Measurements from ENCODE around the gene NUP214.
"Not testable (repeated sequence)": the region's sequence is repeated elsewhere in the genome, so short reads cannot be mapped to it uniquely, and the experiment has no call there.

The NUP214 gene

DNA sequence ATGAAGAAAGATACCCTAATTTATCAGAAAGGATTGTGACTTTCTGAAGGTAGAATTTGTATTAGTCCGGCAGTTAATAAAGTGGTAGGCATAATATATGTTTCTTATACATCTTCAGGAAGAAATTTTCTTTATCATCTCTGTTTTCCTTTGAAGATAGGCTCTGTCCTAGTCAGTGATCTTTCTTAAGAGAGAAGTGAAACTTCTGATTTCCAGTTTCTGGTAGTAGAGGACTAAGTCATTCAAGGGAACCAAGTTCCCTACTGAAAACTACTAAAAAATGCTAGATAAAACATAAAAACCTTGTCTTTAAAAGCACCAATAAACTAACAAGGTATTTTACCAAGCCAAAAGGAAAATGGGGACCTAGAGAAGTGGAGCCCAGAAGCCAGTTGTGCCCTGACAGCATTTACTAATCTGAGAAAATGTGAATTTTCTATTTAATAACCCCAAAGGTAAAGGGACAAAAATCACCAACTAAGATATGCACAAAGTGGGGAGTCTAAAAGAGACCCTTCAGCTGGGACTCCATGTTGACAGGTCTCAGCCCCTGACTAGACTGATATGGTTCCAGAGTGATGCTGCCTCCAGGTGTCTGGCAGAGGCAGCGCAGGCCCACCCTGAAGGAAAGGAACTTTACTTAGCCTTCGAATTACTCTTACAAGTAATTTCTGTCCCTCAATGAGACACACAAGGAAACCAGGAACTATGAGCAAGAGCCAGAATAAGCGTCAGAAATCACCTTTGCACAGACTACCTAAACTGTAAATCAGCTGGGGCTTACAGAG lies 78.2 kb downstream of the NUP214 start:
- no peak for DNase-seq

DNA sequence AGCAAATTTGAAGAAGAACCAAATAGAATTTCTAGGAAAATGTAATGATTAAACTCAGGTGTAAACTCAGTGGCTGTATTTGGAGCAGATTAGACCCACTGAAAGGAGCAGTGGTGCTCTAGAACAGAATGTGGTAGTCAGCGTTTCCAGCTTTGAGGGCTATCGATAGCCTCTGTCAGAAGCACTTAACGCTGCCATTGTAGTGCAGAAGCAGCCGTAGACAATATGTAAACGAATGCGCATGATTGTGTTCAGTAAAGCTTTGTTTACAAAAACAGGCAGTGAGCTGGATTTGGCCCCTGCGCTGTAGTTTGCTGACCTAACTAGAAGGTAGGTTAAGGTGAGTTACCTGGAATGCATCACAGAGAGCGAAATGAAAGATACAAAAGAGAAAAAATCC lies 78.9 kb downstream of the NUP214 start:
- no peak for DNase-seq

DNA sequence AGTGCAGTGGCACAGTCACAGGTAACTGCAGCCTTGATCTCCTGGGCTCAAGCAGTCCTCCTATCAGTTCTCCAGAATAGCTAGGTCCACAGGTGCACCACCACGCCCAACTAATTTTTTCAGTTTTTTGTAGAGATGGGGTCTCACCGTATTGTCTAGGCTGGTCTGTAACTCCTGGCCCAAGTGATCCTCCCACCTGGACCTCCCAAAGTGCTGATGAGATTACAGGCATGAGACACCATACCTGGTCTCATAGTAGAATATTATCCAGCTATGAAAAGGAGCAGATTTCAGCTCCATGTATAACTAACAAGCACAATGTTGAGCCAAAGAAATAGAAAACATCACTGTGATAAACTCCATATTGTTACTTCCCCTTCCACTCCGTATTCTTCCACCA lies 81.1 kb downstream of the NUP214 start:
- no peak for DNase-seq

DNA sequence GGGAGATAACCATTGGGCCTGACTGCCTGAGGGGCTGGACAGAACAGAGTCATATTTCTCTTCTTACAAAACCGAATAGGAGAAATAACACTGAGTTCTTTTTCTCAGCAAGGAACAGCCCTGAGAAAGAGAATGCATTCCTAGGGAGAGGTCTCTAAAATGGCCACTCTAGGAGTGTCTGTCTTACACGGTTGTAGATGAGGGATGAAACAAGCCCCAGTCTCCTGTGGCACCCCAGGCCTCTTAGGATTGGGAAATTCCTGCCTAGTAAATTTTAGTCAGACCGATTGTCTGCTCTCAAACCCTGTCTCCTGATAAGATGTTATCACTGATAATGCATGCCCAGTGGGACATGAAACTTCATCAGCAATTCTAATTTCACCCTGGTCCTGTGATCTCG lies 86.5 kb downstream of the NUP214 start:
- DNase-seq = not testable (repeated sequence)

DNA sequence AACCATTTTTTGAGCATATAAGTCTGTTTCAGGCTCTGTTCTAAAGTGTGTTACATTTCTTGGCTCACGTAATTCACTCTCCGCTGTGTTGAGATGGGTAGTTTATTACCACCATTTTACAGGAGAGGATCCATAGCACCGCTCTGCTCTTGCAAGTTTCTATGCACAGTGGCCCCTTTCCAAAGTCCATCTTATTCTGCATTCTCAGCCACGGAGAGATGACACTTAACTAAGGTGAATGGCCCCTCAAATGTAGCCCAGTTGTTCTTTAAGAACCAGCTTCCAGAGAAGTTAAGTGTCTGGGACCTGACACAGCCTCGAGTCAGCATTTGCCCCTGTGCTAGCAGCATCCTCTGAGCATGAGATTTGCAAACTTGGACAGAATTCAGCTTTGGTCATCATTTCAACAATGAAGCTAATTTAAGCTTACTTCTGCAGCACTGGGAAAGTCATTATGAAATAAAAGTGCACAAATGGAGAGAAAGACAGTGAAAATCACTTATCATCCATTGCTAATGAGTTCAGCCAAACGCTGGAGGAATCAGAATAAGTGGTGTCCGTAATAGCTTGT lies 89.0 kb downstream of the NUP214 start:
- no peak for DNase-seq

DNA sequence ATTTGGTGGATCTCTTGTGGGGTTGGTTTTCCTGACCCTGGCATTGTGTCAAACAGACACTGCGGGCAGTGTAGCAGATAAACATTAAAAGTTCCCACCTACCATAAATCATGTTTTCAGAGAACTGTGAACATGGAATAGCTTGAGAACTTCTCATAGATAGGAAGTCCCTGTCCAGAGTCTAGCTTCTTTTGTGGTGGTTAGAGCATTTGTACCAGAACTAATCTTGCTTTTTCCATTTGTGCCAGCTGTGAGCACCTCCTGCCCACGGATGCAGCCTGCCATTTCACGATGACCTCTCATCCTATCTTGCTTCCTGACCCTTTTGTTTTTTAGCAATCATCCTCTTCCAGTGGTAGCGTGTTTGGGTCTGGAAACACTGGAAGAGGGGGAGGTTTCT lies 89.5 kb downstream of the NUP214 start:
- no peak for DNase-seq

DNA sequence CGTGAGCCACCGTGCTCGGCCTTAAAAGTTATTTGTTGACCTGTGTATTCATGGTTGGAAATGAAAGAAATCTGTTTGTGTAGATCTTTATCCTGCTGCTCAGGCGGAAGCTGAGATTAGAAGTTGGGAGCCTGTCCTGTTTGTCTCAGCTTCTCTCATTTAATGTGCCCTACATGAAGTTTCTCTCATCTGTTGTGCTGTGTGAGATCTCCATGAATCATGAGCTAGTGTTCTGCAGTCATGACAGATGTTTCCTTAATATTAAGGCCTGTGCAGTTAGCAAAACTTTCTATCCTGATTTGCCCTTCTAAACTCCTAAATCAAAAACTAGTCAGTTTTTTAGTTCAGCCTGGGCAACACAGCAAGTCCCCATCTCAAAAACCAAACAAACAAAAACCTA lies 91.4 kb downstream of the NUP214 start:
- DNase-seq = no peak

DNA sequence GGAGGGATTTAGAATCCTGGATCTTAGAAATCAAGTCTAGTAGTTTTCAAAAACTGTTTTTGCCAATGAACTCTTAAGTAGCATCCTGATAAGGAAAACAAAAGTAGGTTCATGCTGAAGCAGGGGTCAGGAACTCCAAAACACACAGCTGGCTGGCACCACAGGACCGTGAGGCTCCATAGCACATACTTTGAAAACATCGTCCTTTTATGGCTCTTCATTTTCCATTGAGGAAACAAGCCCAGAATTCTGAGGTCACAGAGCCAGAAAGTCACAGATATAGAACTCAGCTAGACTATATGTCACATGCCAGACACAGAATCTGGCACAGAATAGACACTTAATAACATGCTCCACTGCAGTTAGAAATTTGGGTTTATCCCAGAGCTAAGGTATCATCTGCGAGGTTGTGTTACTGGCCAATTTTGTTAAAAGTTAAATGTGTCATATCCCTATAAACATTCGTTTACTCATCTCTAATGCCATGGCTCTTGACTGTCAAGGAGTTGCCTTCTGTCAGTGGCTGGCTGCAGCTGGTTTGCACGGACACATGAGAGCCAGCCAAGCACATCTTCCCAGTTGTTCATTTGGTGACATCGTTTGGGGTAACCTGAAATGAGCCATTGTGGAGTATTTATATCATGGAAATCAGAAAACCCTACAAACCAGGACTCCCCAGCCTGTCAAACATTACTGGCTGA lies 92.1 kb downstream of the NUP214 start:
- no peak for DNase-seq

DNA sequence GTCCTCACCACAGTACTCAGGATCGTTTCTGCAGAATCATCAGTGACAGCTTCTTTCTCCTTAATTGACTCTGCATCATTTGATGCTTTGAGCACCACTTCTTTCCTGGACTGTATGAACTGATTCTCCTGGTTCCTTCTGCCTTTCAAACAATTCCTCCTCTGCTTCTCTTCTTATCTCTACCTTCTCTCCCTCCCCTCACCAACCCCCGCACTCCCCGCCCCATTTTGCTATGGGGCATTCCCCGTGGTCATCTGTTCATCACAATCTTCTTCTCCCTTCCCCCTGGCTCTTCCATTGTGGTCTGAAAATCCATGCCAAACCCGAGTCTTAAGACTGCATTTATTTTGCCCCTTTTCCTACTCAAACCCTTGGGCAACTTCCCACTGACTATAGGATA lies 93.0 kb downstream of the NUP214 start:
- no peak for DNase-seq

DNA sequence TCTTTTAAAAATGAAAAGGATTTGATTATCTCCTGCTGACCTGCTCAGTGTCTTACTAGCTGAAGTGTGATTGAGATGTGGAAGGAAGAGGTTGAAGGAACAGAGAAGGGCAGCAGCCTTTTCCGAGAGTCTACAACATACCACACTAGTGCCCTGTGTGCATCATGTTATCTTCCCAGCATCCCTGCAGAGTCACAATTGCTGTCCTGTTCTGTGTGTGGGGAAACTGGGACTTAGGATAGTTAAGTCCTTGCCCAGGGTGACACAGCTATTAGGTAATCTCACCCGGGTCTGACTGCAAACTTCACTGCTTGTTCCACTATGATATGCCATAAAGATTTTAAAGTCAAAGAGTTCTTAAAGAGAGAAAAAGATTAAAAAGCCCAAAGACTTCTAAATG lies 95.1 kb downstream of the NUP214 start:
- no peak for DNase-seq

DNA sequence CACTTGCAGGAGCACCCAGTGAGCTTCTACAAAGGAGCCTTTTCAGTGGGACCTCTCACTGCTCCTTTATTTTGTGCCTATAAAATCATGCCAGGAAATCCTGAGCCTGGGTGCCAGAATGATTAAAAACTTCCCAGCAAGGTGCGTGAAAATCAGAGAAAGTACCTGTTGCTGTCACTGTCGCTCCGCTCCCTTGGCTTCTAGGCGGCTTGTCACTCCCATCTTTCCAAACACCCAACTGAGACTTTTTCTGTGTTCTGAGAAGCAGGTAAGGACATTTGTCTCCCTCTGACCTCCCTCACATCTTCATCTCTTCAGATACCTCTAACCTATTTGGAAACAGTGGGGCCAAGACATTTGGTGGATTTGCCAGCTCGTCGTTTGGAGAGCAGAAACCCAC lies 97.1 kb downstream of the NUP214 start:
- no peak for DNase-seq

DNA sequence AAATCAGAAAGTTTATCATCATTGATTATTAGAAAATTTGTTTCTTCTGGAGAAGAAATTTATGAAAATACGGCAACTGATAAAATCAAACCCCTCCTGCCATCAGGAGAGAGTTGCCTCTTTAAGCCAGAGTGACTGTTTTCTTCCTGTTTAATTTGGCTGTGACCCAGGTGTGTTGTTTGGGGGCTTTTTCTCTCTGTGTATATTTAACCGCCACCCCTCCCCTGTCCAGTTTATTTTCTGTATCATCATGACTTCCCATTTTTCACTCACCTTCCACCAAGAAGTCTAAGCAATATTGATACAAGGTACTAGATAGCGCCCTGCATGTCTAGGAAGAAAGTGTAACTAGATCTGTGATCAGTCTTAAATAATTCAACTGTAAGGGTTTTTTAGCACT lies 100.8 kb downstream of the NUP214 start:
- DNase-seq = no peak

DNA sequence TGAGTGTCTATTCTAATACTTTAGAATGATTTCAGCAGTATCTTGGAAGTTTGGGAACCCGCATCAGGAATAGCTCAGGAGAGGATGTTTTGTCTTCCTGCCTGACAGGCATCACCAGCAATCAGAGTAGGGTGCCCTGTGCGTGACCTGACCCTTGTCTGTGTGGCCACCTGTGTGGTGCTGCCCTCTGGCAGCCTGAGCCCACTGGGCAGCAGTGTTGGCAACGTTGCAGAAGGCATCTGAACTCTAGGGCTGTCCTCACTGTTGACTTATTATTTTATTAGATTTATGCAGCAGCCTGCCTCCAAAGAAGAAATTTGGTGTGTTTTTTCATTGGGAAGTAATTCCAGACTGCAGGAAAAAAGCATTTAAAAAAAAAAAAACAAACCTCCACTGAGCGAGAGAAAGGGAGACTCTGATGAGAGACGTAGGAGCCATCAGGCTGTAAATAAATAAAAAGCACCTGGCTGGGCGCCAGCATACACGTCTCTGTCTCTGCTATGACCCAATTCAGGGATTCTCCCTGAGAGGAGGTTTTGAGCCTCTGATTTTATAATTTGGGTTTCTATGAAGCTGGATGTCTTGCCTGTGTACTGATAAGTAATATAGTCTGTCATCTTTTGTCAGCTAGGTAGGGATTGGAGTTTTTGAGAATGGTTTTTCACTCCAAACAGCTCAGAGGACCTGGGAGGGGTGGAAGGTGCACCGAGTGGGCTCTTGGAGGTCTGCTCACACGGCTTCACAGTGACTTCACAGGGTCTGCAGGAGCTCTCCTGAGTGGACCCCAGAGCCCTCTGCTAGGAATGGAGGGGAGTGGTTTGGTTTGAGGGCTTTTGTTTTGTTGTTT lies 101.9 kb downstream of the NUP214 start:
- no peak for DNase-seq

DNA sequence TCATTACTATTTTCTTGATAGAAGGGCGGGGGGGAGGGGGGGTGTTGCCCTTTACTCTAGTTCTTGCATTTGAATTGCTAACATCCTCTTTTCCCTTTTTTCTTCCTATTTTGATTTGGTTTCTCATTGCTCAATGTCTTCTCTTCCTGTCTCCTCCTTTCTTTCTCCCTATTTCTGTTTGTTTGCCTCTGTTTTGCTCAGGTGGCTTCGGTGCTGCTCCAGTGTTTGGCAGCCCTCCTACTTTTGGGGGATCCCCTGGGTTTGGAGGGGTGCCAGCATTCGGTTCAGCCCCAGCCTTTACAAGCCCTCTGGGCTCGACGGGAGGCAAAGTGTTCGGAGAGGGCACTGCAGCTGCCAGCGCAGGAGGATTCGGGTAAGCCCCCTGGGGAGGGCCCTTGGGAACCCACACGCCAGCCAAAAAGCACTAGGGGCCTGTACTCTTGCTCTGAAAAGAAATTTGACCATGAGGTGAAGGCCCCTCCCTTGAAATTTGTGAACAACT lies 102.6 kb downstream of the NUP214 start:
- DNase-seq = no peak

DNA sequence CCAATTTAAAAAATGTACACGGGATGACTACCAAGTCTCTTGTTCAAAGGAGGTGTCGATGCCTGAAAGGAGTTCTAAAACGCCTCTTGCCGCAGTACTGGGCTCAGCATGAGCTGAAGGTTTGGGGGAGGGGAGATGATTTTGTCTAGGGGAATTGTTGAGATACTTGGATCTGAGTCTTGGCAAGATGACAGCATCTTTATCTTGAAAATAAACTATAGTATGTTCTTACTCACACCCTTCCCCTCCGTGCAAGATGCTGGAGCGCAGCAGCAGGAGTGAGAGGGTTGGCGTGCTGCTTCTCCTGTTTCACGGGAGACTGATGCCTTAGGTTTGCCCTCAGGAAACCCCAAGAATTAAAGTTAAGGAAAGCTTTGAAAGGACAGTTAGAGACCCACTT lies 103.6 kb downstream of the NUP214 start:
- DNase-seq = no peak

DNA sequence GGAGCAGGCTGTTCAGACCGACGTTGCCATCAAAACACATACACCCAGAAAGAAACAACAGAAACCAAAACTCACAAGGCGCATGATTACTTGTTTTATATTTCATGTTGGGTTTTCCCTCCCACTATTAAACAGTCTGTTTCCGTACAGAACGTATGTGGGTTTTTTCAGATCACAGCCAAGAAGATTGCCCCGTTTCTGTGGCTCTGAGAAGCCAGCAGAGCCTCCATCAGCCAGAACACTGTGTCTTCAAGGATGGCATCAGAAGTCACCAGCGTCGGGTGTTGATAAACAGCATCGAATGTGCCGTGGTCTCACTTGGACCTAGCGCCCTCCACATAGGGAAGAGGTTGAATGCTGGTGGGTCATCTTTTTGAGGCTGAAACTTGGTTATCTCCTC lies 108.2 kb downstream of the NUP214 start:
- no peak for DNase-seq

DNA sequence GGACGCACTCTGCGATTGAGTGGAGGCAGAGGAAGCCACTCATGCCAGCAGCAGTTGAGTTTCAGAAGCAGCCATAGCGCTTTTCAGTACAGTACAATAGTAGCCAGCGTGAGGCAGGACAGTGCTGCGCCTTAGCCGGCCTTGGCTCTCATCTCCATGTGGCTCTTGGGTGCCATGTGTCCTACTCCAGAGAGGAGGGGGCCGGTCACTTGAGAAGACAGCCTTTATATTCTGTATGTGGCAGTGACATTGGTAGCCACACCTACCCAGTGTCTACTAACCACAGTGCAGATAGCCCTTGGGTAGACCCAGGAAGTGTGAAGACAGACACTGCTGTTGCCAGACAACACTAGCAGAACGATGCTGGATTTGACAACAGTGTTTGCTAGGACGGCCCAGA lies 108.6 kb downstream of the NUP214 start:
- no peak for DNase-seq

DNA sequence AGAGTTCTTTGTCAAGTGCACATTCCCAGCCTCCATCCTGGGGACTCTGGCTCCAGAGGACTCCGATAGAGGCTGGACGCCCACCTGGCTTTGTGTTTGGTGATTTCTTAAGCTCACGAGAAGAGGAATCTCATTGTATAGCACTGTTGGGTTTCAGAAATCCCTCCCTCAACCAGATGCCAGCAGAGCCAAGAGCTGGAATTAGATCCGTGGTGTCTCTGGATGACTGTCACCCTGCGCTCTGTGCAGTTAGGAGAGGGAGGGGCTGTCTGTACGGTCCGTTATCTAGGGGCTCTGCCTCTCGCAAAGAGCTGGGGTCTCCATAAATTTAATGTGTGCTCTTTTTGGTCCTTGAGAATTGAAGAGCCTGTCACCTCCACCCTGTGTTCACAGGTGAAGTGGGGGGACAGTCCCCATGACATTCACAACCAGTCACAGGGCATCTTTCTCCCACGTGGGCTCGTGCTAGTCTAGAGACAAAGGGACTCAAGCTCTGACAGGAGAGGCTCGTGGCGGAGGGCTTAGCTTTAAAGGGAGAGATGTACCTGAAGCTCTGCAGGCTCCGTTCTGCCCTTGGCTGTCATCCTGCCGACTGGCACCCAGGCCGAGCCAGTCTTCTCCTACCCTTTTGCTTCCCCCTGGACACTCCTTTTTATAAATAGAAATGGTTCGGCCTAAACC lies 109.6 kb downstream of the NUP214 start:
- DNase-seq = no peak

DNA sequence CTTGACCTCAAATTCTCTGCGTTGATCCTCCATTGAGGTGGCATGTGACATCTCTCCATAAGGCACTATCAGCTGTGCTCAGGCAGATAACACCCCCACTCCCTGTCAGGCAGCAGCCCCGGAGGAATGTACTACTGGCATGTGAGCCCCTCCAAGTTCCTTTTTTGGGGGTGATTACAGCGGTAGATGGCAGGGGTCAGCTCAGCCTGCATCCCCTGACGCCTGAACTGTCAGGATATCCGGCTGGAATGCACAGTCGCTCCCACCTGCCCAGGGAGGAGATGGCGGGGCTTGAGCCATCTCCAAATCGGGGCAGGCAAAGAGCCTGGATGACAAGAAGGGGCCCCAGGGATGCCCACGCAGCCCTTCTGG lies 110.1 kb downstream of the NUP214 start:
- DNase-seq = no peak

DNA sequence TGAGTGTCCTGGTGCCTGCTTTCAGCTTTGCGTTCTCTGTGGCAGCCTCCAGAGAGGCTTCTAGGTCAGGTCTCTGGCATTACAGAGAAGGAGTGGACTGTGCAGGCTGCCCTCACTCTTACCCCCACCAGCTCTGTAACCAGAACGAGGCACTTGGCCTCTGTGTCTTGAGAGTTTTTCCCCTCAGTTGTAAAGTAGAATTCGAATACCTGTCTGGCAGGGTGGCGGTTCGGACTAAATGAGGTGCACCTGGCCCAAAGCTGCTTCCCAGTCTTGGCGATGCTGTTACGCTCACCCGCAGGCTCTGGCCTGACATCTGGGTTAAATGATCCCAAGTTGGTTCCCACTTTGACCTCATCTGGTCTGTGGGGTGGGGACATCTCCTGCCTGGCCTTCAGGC lies 110.8 kb downstream of the NUP214 start:
- DNase-seq = no peak

DNA sequence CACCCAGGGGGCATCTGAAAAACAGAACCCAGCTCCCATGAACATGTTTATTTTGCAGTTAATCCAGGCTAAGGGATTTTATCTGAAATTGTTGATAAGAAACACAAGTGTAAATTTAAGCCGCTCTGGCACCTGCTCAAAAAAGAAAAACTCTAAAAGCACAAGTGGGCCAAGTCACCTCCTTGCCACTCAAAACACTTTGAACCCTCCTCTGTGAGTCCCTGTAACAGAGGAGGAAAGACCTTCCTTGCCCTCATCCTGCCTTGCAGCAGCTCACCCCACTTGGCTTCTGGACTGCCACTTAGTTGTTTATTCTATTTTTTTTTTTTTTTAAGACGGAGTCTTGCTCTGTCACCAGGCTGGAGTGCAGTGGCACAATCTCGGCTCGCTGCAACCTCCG lies 111.4 kb downstream of the NUP214 start:
- DNase-seq = no peak

DNA sequence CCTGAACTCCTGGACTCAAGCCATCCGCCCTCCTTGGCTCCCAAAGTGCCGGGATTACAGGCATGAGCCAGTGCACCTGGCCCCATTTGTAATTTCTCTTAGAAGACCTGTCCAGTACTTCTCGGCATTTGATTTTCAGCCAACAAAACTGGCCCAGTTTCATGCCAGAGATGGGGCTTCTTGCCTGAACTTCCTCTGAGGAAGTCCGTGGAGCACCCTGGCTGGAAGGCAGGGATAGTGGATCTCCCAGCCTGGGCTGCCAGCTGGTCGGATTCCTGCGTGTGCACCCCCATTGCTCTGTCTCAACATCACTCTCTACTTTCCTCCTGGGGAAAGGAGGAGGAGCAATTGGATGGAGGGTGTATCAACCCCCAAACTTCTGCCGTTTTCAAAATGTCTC lies 111.9 kb downstream of the NUP214 start:
- no peak for DNase-seq

DNA sequence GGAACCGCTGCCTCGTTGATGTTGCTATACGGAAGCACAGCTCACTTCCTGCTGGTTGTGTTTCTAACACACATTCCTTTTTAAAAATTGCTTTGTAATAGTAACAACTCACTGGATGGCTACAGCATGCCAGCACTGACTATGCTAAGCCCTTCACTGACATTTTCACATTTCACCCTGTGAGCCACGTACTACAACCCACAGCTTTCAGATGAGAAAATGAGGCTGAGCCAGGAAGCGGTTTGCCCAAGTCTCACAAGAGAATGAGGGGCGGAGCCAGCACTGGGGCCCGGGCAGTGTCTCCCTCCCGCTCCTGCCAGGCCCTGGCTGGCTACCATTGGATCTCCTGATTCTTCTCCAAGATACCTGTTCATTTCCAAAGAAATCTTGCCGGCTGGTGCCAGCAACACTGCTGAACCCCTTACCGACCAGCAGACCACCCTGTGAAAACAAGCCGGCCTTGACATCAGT lies 112.6 kb downstream of the NUP214 start:
- DNase-seq = no peak
